Measurements from ENCODE around the gene OXCT1. TPM values are rescaled to one million over a fixed set of nuclear protein-coding genes. Genes with fewer than 3 reads are reported as not detected.

Gene OXCT1
- total and polyA plus RNA-seq, 2 of the 13 experiments (the other 11 are each of a cell fraction or from before 2014, with no cell fraction given), result 0.92 to 4.7 TPM

DNA sequence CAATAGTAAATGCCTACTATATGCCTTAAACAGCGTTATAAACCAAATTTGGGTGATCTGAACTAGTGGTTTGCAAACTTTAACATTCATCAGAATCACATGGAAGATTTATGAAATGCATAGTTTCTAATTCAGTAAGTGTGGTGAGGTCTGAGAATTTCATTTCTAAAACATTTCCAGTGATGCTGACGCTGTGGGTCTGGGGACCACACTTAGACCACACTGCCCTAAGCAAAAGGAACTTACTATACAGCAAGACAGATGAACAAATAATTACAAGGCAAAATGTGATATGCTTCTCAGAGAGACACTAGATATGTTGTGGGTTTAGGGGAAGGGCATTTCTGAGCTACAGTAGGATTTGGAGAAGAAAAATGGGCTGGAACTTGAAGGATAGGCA is 72.6 kb downstream of the OXCT1 start (continued):
- TF ChIP-seq, protein P1, sequence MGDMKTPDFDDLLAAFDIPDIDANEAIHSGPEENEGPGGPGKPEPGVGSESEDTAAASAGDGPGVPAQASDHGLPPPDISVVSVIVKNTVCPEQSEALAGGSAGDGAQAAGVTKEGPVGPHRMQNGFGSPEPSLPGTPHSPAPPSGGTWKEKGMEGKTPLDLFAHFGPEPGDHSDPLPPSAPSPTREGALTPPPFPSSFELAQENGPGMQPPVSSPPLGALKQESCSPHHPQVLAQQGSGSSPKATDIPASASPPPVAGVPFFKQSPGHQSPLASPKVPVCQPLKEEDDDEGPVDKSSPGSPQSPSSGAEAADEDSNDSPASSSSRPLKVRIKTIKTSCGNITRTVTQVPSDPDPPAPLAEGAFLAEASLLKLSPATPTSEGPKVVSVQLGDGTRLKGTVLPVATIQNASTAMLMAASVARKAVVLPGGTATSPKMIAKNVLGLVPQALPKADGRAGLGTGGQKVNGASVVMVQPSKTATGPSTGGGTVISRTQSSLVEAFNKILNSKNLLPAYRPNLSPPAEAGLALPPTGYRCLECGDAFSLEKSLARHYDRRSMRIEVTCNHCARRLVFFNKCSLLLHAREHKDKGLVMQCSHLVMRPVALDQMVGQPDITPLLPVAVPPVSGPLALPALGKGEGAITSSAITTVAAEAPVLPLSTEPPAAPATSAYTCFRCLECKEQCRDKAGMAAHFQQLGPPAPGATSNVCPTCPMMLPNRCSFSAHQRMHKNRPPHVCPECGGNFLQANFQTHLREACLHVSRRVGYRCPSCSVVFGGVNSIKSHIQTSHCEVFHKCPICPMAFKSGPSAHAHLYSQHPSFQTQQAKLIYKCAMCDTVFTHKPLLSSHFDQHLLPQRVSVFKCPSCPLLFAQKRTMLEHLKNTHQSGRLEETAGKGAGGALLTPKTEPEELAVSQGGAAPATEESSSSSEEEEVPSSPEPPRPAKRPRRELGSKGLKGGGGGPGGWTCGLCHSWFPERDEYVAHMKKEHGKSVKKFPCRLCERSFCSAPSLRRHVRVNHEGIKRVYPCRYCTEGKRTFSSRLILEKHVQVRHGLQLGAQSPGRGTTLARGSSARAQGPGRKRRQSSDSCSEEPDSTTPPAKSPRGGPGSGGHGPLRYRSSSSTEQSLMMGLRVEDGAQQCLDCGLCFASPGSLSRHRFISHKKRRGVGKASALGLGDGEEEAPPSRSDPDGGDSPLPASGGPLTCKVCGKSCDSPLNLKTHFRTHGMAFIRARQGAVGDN (CRISPR knock-in tag; IDR thresholded peaks at IDR 0.05), result no peak
- TF ChIP-seq ESRRA (CRISPR knock-in tag; IDR thresholded peaks at IDR 0.05; ENCODE audit: low read depth) (no peak), ZNF761 (CRISPR knock-in tag; conservative IDR thresholded peaks at IDR 0.05) (no peak)

DNA sequence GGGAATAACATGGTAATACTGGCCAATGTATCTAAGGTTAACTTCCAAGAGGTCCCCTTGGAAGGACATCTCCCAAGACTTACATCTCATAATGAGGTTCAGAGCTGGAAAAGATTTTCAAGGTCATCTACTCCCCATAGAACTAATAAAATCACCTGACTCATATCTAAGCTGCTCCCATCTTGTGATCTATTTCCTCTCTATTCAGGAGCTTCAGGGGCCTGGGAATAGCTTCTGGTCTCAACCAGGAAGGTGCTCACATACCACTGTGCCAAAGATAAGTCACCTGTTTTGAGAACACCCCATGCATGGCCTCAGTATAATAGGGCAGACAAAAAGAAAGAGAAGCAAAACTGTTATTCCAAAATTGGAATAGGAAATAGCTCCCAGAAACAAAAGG is 74.2 kb downstream of the OXCT1 start:
- Histone ChIP-seq H3K4me2 (ENCODE audit: low read depth, low read length) (no peak overlapping the region), H3K9me3 (ENCODE audit: low read length) (no peaks in the 10 kb centered on the region), H3K36me3 (replicated peaks in 1 of 2; ENCODE audit: control insufficient read depth in 1 of 2, insufficient read depth in 2 of 2, low read length in 2 of 2) (no peaks in the 10 kb centered on the region), H3K79me2 (ENCODE audit: insufficient read depth, low read length) (no peaks in the 10 kb centered on the region), H3K4me3 (replicated peaks in 1 of 3; ENCODE audit: insufficient read depth in 1 of 3, low read depth in 2 of 3, low read length in 3 of 3) (no peak overlapping the region), H2AFZ (ENCODE audit: low read length) (no peak overlapping the region), H4K20me1 (ENCODE audit: insufficient read depth, low read length) (no peaks in the 10 kb centered on the region), H3K4me1 (ENCODE audit: insufficient read depth, low read length) (no peaks in the 10 kb centered on the region), H3K9ac (ENCODE audit: insufficient read depth, low read depth, low read length) (no peak overlapping the region), H3K27me3 (ENCODE audit: control insufficient read depth in 1 of 2, insufficient read depth in 2 of 2, low read length in 2 of 2) (no peaks in the 10 kb centered on the region), H3K27ac (ENCODE audit: extremely low read length, insufficient read depth, low read length) (no peak overlapping the region)
- in situ Hi-C loops (cut with HindIII; ENCODE audit: extremely low pct_ligation_motif_present, low pct_unique_long_range_greater_than_20kb) (no loop called here), intact Hi-C loops (cut with micrococcal nuclease; ENCODE audit: unreplicated experiment) (no loop called here)
- ATAC-seq, result no peak
- no TSS peak for BruUV-seq (replicated peaks)
- TF ChIP-seq ZNF644 (CRISPR knock-in tag; IDR thresholded peaks at IDR 0.05; ENCODE audit: low read depth), result no peak
- no peak for TF ChIP-seq ZNF335 (CRISPR knock-in tag; IDR thresholded peaks at IDR 0.05)
- no peak for DNase-seq (ENCODE audit: low spot score)
- ChIA-PET POLR2A (no interaction called here), CTCF (ENCODE audit: low intra/inter-chr PET ratio, low total read pairs) (no interaction called here)
- FAIRE-seq, result no peak
